ENCODE data around the gene CSN1S1. TPM values are rescaled to one million over a fixed set of nuclear protein-coding genes. Genes with fewer than 3 reads are reported as not detected.

The CSN1S1 gene
- total RNA-seq, 4 donors from 2014 or later: 1.3 to 27.3 (median 16.2) TPM

- no peak for TF ChIP-seq CTCF (IDR thresholded peaks at IDR 0.05; ENCODE audit: low read depth)
Observed at GRCh38 chr4:69957209-69957608, 26.3 kb downstream of the CSN1S1 start.

GRCh38 chr4:69965628-69966027 is 34.8 kb downstream of the CSN1S1 start, which contains the start of gene CSN2:
Gene CSN2 (minus strand): TSS chr4:69965728. CDS start chr4:69960995, 4,733 bp downstream.
- TF ChIP-seq CTCF (IDR thresholded peaks at IDR 0.05; ENCODE audit: low read depth): no peak

GRCh38 chr4:69970071-69970470 is 39.2 kb downstream of the CSN1S1 start:
- TF ChIP-seq CTCF (IDR thresholded peaks at IDR 0.05; ENCODE audit: low read depth): no peak

GRCh38 chr4:69974631-69975030 is 43.8 kb downstream of the CSN1S1 start:
- no peak for TF ChIP-seq CTCF (IDR thresholded peaks at IDR 0.05; ENCODE audit: low read depth)

- TF ChIP-seq CTCF (IDR thresholded peaks at IDR 0.05; ENCODE audit: low read depth): no peak
Observed at GRCh38 chr4:69977582-69977981, 46.7 kb downstream of the CSN1S1 start.

GRCh38 chr4:69984030-69984443 is 53.2 kb downstream of the CSN1S1 start:
- TF ChIP-seq CTCF (IDR thresholded peaks at IDR 0.05; ENCODE audit: low read depth): no peak

- TF ChIP-seq CTCF (IDR thresholded peaks at IDR 0.05; ENCODE audit: low read depth): no peak
Observed at GRCh38 chr4:69986663-69987062, 55.8 kb downstream of the CSN1S1 start.
